Endodermal cell (in vitro differentiated cells): ENCODE measurements around the gene NRM. TPM values are rescaled to one million over a fixed set of nuclear protein-coding genes. Genes with fewer than 3 reads are reported as not detected.
"Not testable (repeated sequence)": the region's sequence is repeated elsewhere in the genome, so short reads cannot be mapped to it uniquely, and the experiment has no call there.

Source experiments
- DNase-seq: peaks from one replicate; pipeline ENCODE4 v3.0.0-alpha.2; 2017
- H3K27ac ChIP-seq: 2 replicates; pipeline ENCODE4 v1.5.1; 2013; ENCODE audit warnings: mild to moderate bottlenecking, low read depth, low read length, moderate library complexity
- H3K27me3 ChIP-seq: 2 replicates; pipeline ENCODE4 v1.6.1; 2013; ENCODE audit warnings: mild to moderate bottlenecking, low read length, moderate library complexity; ENCODE audit not compliant: insufficient read depth, control insufficient read depth, poor library complexity, severe bottlenecking
- H3K36me3 ChIP-seq: 2 replicates; pipeline ENCODE4 v1.7.0; 2013; ENCODE audit warnings: mild to moderate bottlenecking, low read length, moderate library complexity; ENCODE audit not compliant: control insufficient read depth, insufficient read depth
- H3K4me1 ChIP-seq: one replicate; pipeline ENCODE4 v1.7.0; 2013; ENCODE audit warnings: low read length; ENCODE audit not compliant: control insufficient read depth, insufficient read depth
- H3K4me3 ChIP-seq: 2 replicates; pipeline ENCODE4 v1.5.1; 2013; ENCODE audit warnings: mild to moderate bottlenecking, low read length, moderate library complexity
- H3K9ac ChIP-seq: 2 replicates; pipeline ENCODE4 v1.6.1; 2013; ENCODE audit warnings: mild to moderate bottlenecking, low read length, moderate library complexity; ENCODE audit not compliant: poor library complexity, severe bottlenecking; ENCODE audit errors: extremely low read depth
- H3K9me3 ChIP-seq: 2 replicates; pipeline ENCODE4 v1.6.1; 2013; ENCODE audit warnings: mild to moderate bottlenecking, low read length, moderate library complexity; ENCODE audit not compliant: control insufficient read depth
- H3K27ac Mint-ChIP-seq: 2 replicates; pipeline ENCODE4 v1.8.0; 2020; ENCODE audit warnings: mixed read lengths
- H3K27me3 Mint-ChIP-seq: 2 replicates; pipeline ENCODE4 v1.8.0; 2021; ENCODE audit warnings: mild to moderate bottlenecking, mixed read lengths; ENCODE audit not compliant: insufficient read depth
- H3K36me3 Mint-ChIP-seq: 2 replicates; pipeline ENCODE4 v1.8.0; 2020; ENCODE audit warnings: low read depth, mixed read lengths
- H3K4me1 Mint-ChIP-seq: 2 replicates; pipeline ENCODE4 v1.8.0; 2020; ENCODE audit warnings: mixed read lengths
- H3K4me3 Mint-ChIP-seq: 2 replicates; pipeline ENCODE4 v1.8.0; 2020; ENCODE audit warnings: mild to moderate bottlenecking, moderate library complexity, mixed read lengths
- H3K9me3 Mint-ChIP-seq: 2 replicates; pipeline ENCODE4 v1.8.0; 2020; ENCODE audit warnings: mild to moderate bottlenecking, mixed read lengths
- CTCF ChIP-seq: fragments of 200-600 bp; sonication (generic); conservative IDR thresholded peaks from 2 replicates; pipeline ENCODE4 v1.5.0; 2021; ENCODE audit warnings: antibody characterized with exemption, mild to moderate bottlenecking
- WGBS, 2 experiments: methylation state at CpG; one replicate each; pipeline versions ENCODE4 v1.1.5 to v1.1.7; 2013; ENCODE audit warnings: missing lambda C conversion rate in 2 of 2, mixed read lengths in 1 of 2; ENCODE audit not compliant: insufficient coverage in 1 of 2, insufficient read length in 1 of 2; 5-methylcytosine and 5-hydroxymethylcytosine counted together
- total RNA-seq, 2 donors: library from RNA; stranded (reverse); fragmentation: NEBNext Ultra II Directional in 1 of 2; extraction: Animal tissue kit (Norgen Biotek cat#: 25700) in 1 of 2; gene quantifications; 2 replicates in 1 of 2; 3 replicates in 1 of 2; pipeline ENCODE4 v1.2.1, GENCODE V29; 2021

NRM gene
- total RNA-seq, 2 donors from 2014 or later = 37.1 TPM

GRCh38 chr6:30720738-30721197 is 30.0 kb upstream of the NRM start:
- H3K4me3 Mint-ChIP-seq = peak overlapping the region; percentile 99
- Histone ChIP-seq H3K9me3 (no peaks in the 10 kb centered on the region), H3K27me3 (no peaks in the 10 kb centered on the region), H3K4me3 (peak overlapping the region; percentile 99), H3K36me3 (peaks cover 46% of the 10 kb centered on the region), H3K4me1 (no peaks in the 10 kb centered on the region), H3K9ac (peak overlapping the region; percentile 100), H3K27ac (peak overlapping the region; percentile 99)
- no peaks in the 10 kb centered on the region for H3K9me3 Mint-ChIP-seq
- H3K27me3 Mint-ChIP-seq = no peaks in the 10 kb centered on the region
- DNase-seq = peak; percentile 80
- peak overlapping the region; percentile 99 for H3K27ac Mint-ChIP-seq
- H3K36me3 Mint-ChIP-seq = peaks cover 49% of the 10 kb centered on the region
- no peak for TF ChIP-seq CTCF
- WGBS, 2 experiments = 0% methylated on average over 16 to 29 of the region's 29 CpGs
- H3K4me1 Mint-ChIP-seq = peaks cover 37% of the 10 kb centered on the region

GRCh38 chr6:30719791-30720737 is 29.3 kb upstream of the NRM start, which contains the start of gene TUBB:
Gene TUBB (plus strand): TSS chr6:30720352. CDS start chr6:30720507, 155 bp downstream.
- Histone ChIP-seq H3K9ac (peak within 1 kb of the TSS; percentile 100), H3K9me3 (no peaks in the 10 kb centered on the region), H3K27me3 (no peaks in the 10 kb centered on the region), H3K27ac (peak within 1 kb of the TSS; percentile 99), H3K4me3 (peak within 1 kb of the TSS; percentile 99), H3K36me3 (peaks cover 40% of the 10 kb centered on the region), H3K4me1 (no peaks in the 10 kb centered on the region)
- H3K9me3 Mint-ChIP-seq = no peaks in the 10 kb centered on the region
- 0% methylated on average over 25 to 37 of the region's 38 CpGs for WGBS, 2 experiments
- DNase-seq = peak; percentile 98
- peak within 1 kb of the TSS; percentile 99 for H3K4me3 Mint-ChIP-seq
- H3K36me3 Mint-ChIP-seq = peaks cover 44% of the 10 kb centered on the region
- peak; percentile 29 for TF ChIP-seq CTCF
- peak within 1 kb of the TSS; percentile 99 for H3K27ac Mint-ChIP-seq
- peaks cover 38% of the 10 kb centered on the region for H3K4me1 Mint-ChIP-seq
- no peaks in the 10 kb centered on the region for H3K27me3 Mint-ChIP-seq

GRCh38 chr6:30719356-30719755 is 28.6 kb upstream of the NRM start:
- H3K4me3 Mint-ChIP-seq = peak overlapping the region; percentile 99
- peak overlapping the region; percentile 99 for H3K27ac Mint-ChIP-seq
- H3K27ac ChIP-seq = peak overlapping the region; percentile 85
- H3K9me3 Mint-ChIP-seq = no peaks in the 10 kb centered on the region
- H3K9ac ChIP-seq = peak overlapping the region; percentile 100
- peaks cover 40% of the 10 kb centered on the region for H3K36me3 ChIP-seq
- no peaks in the 10 kb centered on the region for H3K27me3 Mint-ChIP-seq
- H3K9me3 ChIP-seq = no peaks in the 10 kb centered on the region
- no peak for DNase-seq
- peaks cover 42% of the 10 kb centered on the region for H3K36me3 Mint-ChIP-seq
- peak overlapping the region; percentile 99 for H3K4me3 ChIP-seq
- H3K4me1 ChIP-seq = no peaks in the 10 kb centered on the region
- H3K4me1 Mint-ChIP-seq = peaks cover 35% of the 10 kb centered on the region
- H3K27me3 ChIP-seq = no peaks in the 10 kb centered on the region
- no peak for TF ChIP-seq CTCF
- WGBS, 2 experiments = 8 to 11% methylated on average over 5 to 8 of the region's 8 CpGs

- 86 to 88% methylated on average over 26 to 35 of the region's 37 CpGs for WGBS, 2 experiments
- H3K36me3 Mint-ChIP-seq = peaks cover 39% of the 10 kb centered on the region
- peak overlapping the region; percentile 99 for H3K4me3 Mint-ChIP-seq
- H3K9me3 Mint-ChIP-seq, H3K9me3 ChIP-seq, H3K27me3 Mint-ChIP-seq, H3K27me3 ChIP-seq, DNase-seq, H3K4me1 ChIP-seq: not testable (repeated sequence)
- peaks cover 39% of the 10 kb centered on the region for H3K36me3 ChIP-seq
- peaks cover 25% of the 10 kb centered on the region for H3K4me1 Mint-ChIP-seq
- H3K27ac Mint-ChIP-seq = peak overlapping the region; percentile 100
- peak overlapping the region; percentile 88 for H3K9ac ChIP-seq
- peak overlapping the region; percentile 91 for H3K27ac ChIP-seq
- H3K4me3 ChIP-seq = peak overlapping the region; percentile 99
These were observed 27.3 kb upstream of the NRM start for GRCh38 chr6:30717845-30718720.
